Fibroblast of lung (primary cell): Measurements from ENCODE around the gene PYM1. TPM values are rescaled to one million over a fixed set of nuclear protein-coding genes. Genes with fewer than 3 reads are reported as not detected.

Experiments
- DNase-seq, 2 donors: peaks; one replicate each; pipeline versions ENCODE4 v3.0.0 to v3.0.0-alpha.2; 2010; ENCODE audit warnings: low read depth in 2 of 2
- H2AFZ ChIP-seq: 2 replicates; pipeline ENCODE4 v1.5.1; 2012; ENCODE audit warnings: low read length, control low read depth, inconsistent platforms
- H3K27ac ChIP-seq: 2 replicates; pipeline ENCODE4 v1.5.1; 2011; ENCODE audit warnings: low read length, control low read depth; ENCODE audit not compliant: insufficient read depth
- H3K27me3 ChIP-seq: 2 replicates; pipeline ENCODE4 v1.5.1; 2011; ENCODE audit warnings: mild to moderate bottlenecking, low read length; ENCODE audit not compliant: control insufficient read depth, insufficient read depth
- H3K36me3 ChIP-seq: 2 replicates; pipeline ENCODE4 v1.5.1; 2011; ENCODE audit warnings: low read length; ENCODE audit not compliant: control insufficient read depth, insufficient read depth
- H3K4me1 ChIP-seq: 2 replicates; pipeline ENCODE4 v1.5.1; 2011; ENCODE audit warnings: low read length; ENCODE audit not compliant: control insufficient read depth, insufficient read depth; ENCODE audit errors: extremely low read depth
- H3K4me2 ChIP-seq: 2 replicates; pipeline ENCODE4 v1.5.1; 2011; ENCODE audit warnings: low read length, control low read depth; ENCODE audit not compliant: insufficient read depth; ENCODE audit errors: extremely low read depth
- H3K4me3 ChIP-seq, 4 experiments: fragments of 200-600 bp in 1 of 4; sonication (generic) in 1 of 4; replicated peaks in 1 of 4; 2 replicates each; pipeline ENCODE4 v1.5.1; 2011 to 2016; ENCODE audit warnings: low read length in 4 of 4, low read depth in 3 of 4, mild to moderate bottlenecking in 3 of 4, control low read depth in 2 of 4, inconsistent platforms in 1 of 4, mixed read lengths in 1 of 4; ENCODE audit not compliant: insufficient read depth in 1 of 4; ENCODE audit errors: control extremely low read depth in 1 of 4
- H3K79me2 ChIP-seq: 2 replicates; pipeline ENCODE4 v1.5.1; 2012; ENCODE audit warnings: mild to moderate bottlenecking, low read length, inconsistent platforms; ENCODE audit not compliant: control insufficient read depth, insufficient read depth
- H3K9ac ChIP-seq: 2 replicates; pipeline ENCODE4 v1.5.1; 2011; ENCODE audit warnings: mild to moderate bottlenecking, low read length, control low read depth; ENCODE audit not compliant: insufficient read depth
- H3K9me3 ChIP-seq: 2 replicates; pipeline ENCODE4 v1.5.1; 2012; ENCODE audit warnings: low read depth, low read length; ENCODE audit not compliant: control insufficient read depth, insufficient read depth
- H4K20me1 ChIP-seq: 2 replicates; pipeline ENCODE4 v1.5.1; 2011; ENCODE audit warnings: low read length; ENCODE audit not compliant: control insufficient read depth, insufficient read depth; ENCODE audit errors: extremely low read depth
- EZH2 ChIP-seq: IDR thresholded peaks from 2 replicates; pipeline ENCODE4 v1.5.1; 2012; ENCODE audit warnings: low read length, control low read depth, mild to moderate bottlenecking; ENCODE audit errors: missing control alignments
- polyA plus RNA-seq, 2 donors: library from polyadenylated mRNA; depleted of rRNA in 1 of 2; stranded (reverse) in 1 of 2; unstranded in 1 of 2; fragments of >200 nt; gene quantifications; 2 replicates each; pipeline ENCODE4 v1.2.1, GENCODE V29; 2011 to 2012; ENCODE audit warnings: missing spikeins in 1 of 2
- total RNA-seq: library from RNA; depleted of rRNA; stranded (reverse); fragments of >200 nt; gene quantifications from 2 replicates; pipeline ENCODE4 v1.2.1, GENCODE V29; 2014
- TF ChIP-seq, protein P1 (sequence below), 2 donors: IDR thresholded peaks in 1 of 2; conservative IDR thresholded peaks in 1 of 2; 1 replicate in 1 of 2; 2 replicates in 1 of 2; pipeline ENCODE4 v1.5.1; 2011 to 2012; ENCODE audit warnings: low read length in 2 of 2, control low read depth in 1 of 2, inconsistent platforms in 1 of 2, low read depth in 1 of 2, mild to moderate bottlenecking in 1 of 2

The PYM1 gene
- total and polyA plus RNA-seq, 2 donors (not counting 1 experiment from before 2014, with no cell fraction given): 27.8 to 38.6 TPM

- TF ChIP-seq EZH2: no peak
- TF ChIP-seq, protein P1, sequence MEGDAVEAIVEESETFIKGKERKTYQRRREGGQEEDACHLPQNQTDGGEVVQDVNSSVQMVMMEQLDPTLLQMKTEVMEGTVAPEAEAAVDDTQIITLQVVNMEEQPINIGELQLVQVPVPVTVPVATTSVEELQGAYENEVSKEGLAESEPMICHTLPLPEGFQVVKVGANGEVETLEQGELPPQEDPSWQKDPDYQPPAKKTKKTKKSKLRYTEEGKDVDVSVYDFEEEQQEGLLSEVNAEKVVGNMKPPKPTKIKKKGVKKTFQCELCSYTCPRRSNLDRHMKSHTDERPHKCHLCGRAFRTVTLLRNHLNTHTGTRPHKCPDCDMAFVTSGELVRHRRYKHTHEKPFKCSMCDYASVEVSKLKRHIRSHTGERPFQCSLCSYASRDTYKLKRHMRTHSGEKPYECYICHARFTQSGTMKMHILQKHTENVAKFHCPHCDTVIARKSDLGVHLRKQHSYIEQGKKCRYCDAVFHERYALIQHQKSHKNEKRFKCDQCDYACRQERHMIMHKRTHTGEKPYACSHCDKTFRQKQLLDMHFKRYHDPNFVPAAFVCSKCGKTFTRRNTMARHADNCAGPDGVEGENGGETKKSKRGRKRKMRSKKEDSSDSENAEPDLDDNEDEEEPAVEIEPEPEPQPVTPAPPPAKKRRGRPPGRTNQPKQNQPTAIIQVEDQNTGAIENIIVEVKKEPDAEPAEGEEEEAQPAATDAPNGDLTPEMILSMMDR (conservative IDR thresholded peaks at IDR 0.05 in 1 of 2, IDR thresholded peaks at IDR 0.05 in 1 of 2; ENCODE audit: low read depth in 1 of 2, low read length in 2 of 2): no peak
- peaks cover 2% of the 10 kb centered on the region for H3K79me2 ChIP-seq
- no peaks in the 10 kb centered on the region for H4K20me1 ChIP-seq
- DNase-seq: peak; percentile 58 to 67
- H3K27ac ChIP-seq: no peak overlapping the region
- H3K4me1 ChIP-seq: peaks cover 5% of the 10 kb centered on the region
- H3K4me2 ChIP-seq: peak overlapping the region; percentile 19
- no peaks in the 10 kb centered on the region for H3K27me3 ChIP-seq
- no peak overlapping the region for H3K9ac ChIP-seq
- no peaks in the 10 kb centered on the region for H3K9me3 ChIP-seq
- H2AFZ ChIP-seq: no peak overlapping the region
- no peak overlapping the region for H3K4me3 ChIP-seq
- peaks cover 1% of the 10 kb centered on the region for H3K36me3 ChIP-seq
Measured at GRCh38 chr12:55906056-55906455, 21.6 kb downstream of the PYM1 start.

- Histone ChIP-seq H3K9me3 (no peaks in the 10 kb centered on the region), H3K36me3 (peaks cover 1% of the 10 kb centered on the region), H3K4me1 (peaks cover 4% of the 10 kb centered on the region), H3K27me3 (no peaks in the 10 kb centered on the region), H4K20me1 (no peaks in the 10 kb centered on the region), H3K4me3 (no peak overlapping the region), H3K4me2 (no peak overlapping the region), H3K79me2 (no peaks in the 10 kb centered on the region), H3K27ac (no peak overlapping the region), H3K9ac (no peak overlapping the region), H2AFZ (no peak overlapping the region)
- DNase-seq: no peak
- no peak for TF ChIP-seq EZH2
- TF ChIP-seq, protein P1 (conservative IDR thresholded peaks at IDR 0.05 in 1 of 2, IDR thresholded peaks at IDR 0.05 in 1 of 2; ENCODE audit: low read depth in 1 of 2, low read length in 2 of 2): no peak
Measured at GRCh38 chr12:55901881-55902490, 25.7 kb downstream of the PYM1 start.

GRCh38 chr12:55899082-55899481 is 28.6 kb downstream of the PYM1 start:
- Histone ChIP-seq H3K9ac (no peak overlapping the region), H3K4me3 (no peak overlapping the region), H3K4me1 (no peaks in the 10 kb centered on the region), H3K4me2 (peak overlapping the region; percentile 8), H2AFZ (no peak overlapping the region), H3K9me3 (no peaks in the 10 kb centered on the region), H4K20me1 (no peaks in the 10 kb centered on the region), H3K27me3 (no peaks in the 10 kb centered on the region), H3K27ac (peak overlapping the region; percentile 28), H3K79me2 (no peaks in the 10 kb centered on the region), H3K36me3 (peaks cover 1% of the 10 kb centered on the region)
- no peak for TF ChIP-seq EZH2
- TF ChIP-seq, protein P1 (conservative IDR thresholded peaks at IDR 0.05 in 1 of 2, IDR thresholded peaks at IDR 0.05 in 1 of 2; ENCODE audit: low read depth in 1 of 2, low read length in 2 of 2): no peak
- peak; percentile 51 to 65 for DNase-seq
